GM12878 (cell line): ENCODE results near the gene CYSLTR2. TPM values are rescaled to one million over a fixed set of nuclear protein-coding genes. Genes with fewer than 3 reads are reported as not detected.

ENCODE experiments used
- ATF7 ChIP-seq: fragments of 450-650 bp; IDR thresholded peaks from 2 replicates; pipeline ENCODE4 v1.6.1; 2016; ENCODE audit warnings: low read depth, mild to moderate bottlenecking
- BCL11A ChIP-seq: IDR thresholded peaks from 2 replicates; pipeline ENCODE4 v1.6.1; 2011; ENCODE audit warnings: low read depth, low read length
- CREM ChIP-seq: IDR thresholded peaks from 2 replicates; pipeline ENCODE4 v1.6.1; 2014; ENCODE audit warnings: antibody characterized with exemption, low read depth
- DPF2 ChIP-seq: fragments of 450-650 bp; IDR thresholded peaks from 2 replicates; pipeline ENCODE4 v1.6.1; 2017; ENCODE audit warnings: mild to moderate bottlenecking
- EED ChIP-seq: sonication (generic); IDR thresholded peaks from 2 replicates; pipeline ENCODE4 v1.6.1; 2016; ENCODE audit warnings: antibody characterized with exemption, low read depth
- EP300 ChIP-seq, 2 experiments: fragments of 150-350 bp in 1 of 2; IDR thresholded peaks; 2 replicates each; pipeline ENCODE4 v1.6.1; 2011 to 2012; ENCODE audit warnings: low read depth in 2 of 2, low read length in 2 of 2, borderline replicate concordance in 1 of 2, improper control_type of control experiment in 1 of 2, inconsistent platforms in 1 of 2; ENCODE audit not compliant: control insufficient read depth in 1 of 2
- GABPA ChIP-seq: IDR thresholded peaks from 2 replicates; pipeline ENCODE4 v1.6.1; 2014; ENCODE audit warnings: antibody characterized with exemption, low read depth, mild to moderate bottlenecking, inconsistent platforms
- IKZF1 ChIP-seq: fragments of 450-650 bp; conservative IDR thresholded peaks from 2 replicates; pipeline ENCODE4 v1.6.1; 2017; ENCODE audit warnings: antibody characterized with exemption, mild to moderate bottlenecking
- NR2F1 ChIP-seq: fragments of 450-650 bp; conservative IDR thresholded peaks from 2 replicates; pipeline ENCODE4 v1.6.1; 2017; ENCODE audit warnings: mild to moderate bottlenecking
- POLR2AphosphoS2 ChIP-seq: IDR thresholded peaks from 2 replicates; pipeline ENCODE4 v1.6.1; 2011; ENCODE audit warnings: low read depth, mild to moderate bottlenecking, low read length, improper control_type of control experiment, moderate library complexity
- RCOR1 ChIP-seq: conservative IDR thresholded peaks from 2 replicates; pipeline ENCODE4 v1.6.1; 2012; ENCODE audit warnings: low read depth, low read length, improper control_type of control experiment
- RFX5 ChIP-seq: IDR thresholded peaks from 2 replicates; pipeline ENCODE4 v1.6.1; 2011; ENCODE audit warnings: low read depth, low read length, improper control_type of control experiment
- RUNX3 ChIP-seq: IDR thresholded peaks from 2 replicates; pipeline ENCODE4 v1.6.1; 2012; ENCODE audit warnings: low read length, inconsistent platforms
- SREBF1 ChIP-seq: IDR thresholded peaks from 2 replicates; pipeline ENCODE4 v1.6.1; 2012; ENCODE audit warnings: mild to moderate bottlenecking, low read length
- ZNF217 ChIP-seq: fragments of 450-650 bp; IDR thresholded peaks from 2 replicates; pipeline ENCODE4 v1.6.1; 2017; ENCODE audit warnings: antibody characterized with exemption, mild to moderate bottlenecking
- ZNF24 ChIP-seq: fragments of 450-650 bp; IDR thresholded peaks from 2 replicates; pipeline ENCODE4 v1.6.1; 2017; ENCODE audit warnings: antibody characterized with exemption, mild to moderate bottlenecking
- ZNF274 ChIP-seq: IDR thresholded peaks from one replicate; pipeline ENCODE4 v1.8.0; 2011; ENCODE audit not compliant: insufficient read length, insufficient read depth
- ZNF384 ChIP-seq: IDR thresholded peaks from 2 replicates; pipeline ENCODE4 v1.6.1; 2012; ENCODE audit warnings: low read depth, mild to moderate bottlenecking, low read length, improper control_type of control experiment, borderline replicate concordance
- polyA plus RNA-seq, 11 experiments: library from polyadenylated mRNA; depleted of rRNA in 4 of 11; unstranded in 6 of 11; stranded (reverse) in 5 of 11; fragments of >200 nt; fragmentation: Nextera tagmentation in 4 of 11; fragmentation: Illumina TruSeq in 1 of 11; extraction: Ambion mirVana in 4 of 11; extraction: Trizol in 1 of 11; gene quantifications; 1 replicate in 1 of 11; 2 replicates in 10 of 11; pipeline versions ENCODE4 v1.2.1 to v1.2.3, GENCODE V29; 2011 to 2016; ENCODE audit warnings: inconsistent platforms in 2 of 11, missing spikeins in 2 of 11, low read depth in 1 of 11
- total RNA-seq, 4 experiments: library from RNA; depleted of rRNA in 3 of 4; stranded (reverse); fragments of >200 nt in 3 of 4; fragmentation: Illumina TruSeq in 1 of 4; extraction: Trizol in 1 of 4; gene quantifications; 2 replicates each; pipeline versions ENCODE4 v1.2.1 to v1.2.3, GENCODE V29; 2013 to 2021
- TF ChIP-seq, protein P1 (sequence below): fragments of 450-650 bp; formaldehyde crosslinking; IDR thresholded peaks from 2 replicates; pipeline ENCODE4 v1.4.0; 2020; ENCODE audit warnings: mild to moderate bottlenecking, moderate library complexity
- TF ChIP-seq, protein P2 (sequence below): fragments of 450-650 bp; conservative IDR thresholded peaks from 2 replicates; pipeline ENCODE4 v1.6.1; 2017; ENCODE audit warnings: mild to moderate bottlenecking, moderate library complexity
- TF ChIP-seq, protein P3 (sequence below): fragments of 450-650 bp; formaldehyde crosslinking; IDR thresholded peaks from 2 replicates; pipeline ENCODE4 v1.4.0; 2022; ENCODE audit warnings: mild to moderate bottlenecking, moderate library complexity
- TF ChIP-seq, protein P4 (sequence below): IDR thresholded peaks from 2 replicates; pipeline ENCODE4 v1.6.1; 2012; ENCODE audit warnings: low read depth, low read length, improper control_type of control experiment

Gene CYSLTR2
- total and polyA plus RNA-seq, 10 of the 15 experiments (the other 5 are each of a cell fraction or from before 2014, with no cell fraction given) = 0.02 to 0.08 (median 0.03) TPM; not detected in 5

DNA sequence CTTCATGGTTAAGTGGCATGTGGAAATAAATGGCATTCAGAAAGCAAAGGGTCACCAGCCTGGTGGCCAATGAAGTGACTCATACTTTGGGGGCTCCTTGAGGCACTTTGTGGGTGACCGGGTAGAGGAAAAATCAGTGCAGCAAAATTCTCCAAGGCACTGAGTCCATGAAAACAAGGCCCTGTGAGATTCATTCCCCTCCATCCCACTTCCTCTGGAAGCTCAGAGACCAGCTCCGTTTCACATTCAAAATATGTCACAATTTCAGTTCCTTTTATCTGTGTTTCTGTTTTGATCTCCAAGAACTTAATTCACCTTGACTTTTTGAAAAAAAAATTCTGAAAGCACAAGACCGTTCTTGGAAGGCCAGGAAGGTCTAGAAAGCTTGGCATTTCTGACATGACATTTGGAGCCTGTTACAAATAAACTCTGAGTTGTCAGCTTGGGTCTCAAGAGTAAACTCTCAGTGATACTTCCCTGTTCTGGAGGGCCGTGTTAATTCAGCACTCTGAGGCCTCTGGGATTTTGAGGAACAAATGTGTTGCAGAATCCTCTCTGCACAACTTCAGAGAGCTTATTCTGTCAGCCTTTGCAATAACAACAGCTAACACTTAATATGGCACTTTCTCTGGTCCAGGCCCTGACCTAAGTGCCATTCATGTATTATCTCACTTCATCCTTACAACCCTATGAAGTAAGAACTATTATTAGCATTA lies 6.8 kb downstream of the CYSLTR2 start (continued):
- no peak for TF ChIP-seq POLR2AphosphoS2
- TF ChIP-seq BCL11A = peak; percentile 68
- no peak for TF ChIP-seq ZNF384
- TF ChIP-seq ZNF274 = no peak
- peak; percentile 74 for TF ChIP-seq EED
- peak; percentile 73 for TF ChIP-seq DPF2
- no peak; the same call in 1 of the 2 replicates for TF ChIP-seq RUNX3
- no peak for TF ChIP-seq ATF7
- TF ChIP-seq, protein P1, sequence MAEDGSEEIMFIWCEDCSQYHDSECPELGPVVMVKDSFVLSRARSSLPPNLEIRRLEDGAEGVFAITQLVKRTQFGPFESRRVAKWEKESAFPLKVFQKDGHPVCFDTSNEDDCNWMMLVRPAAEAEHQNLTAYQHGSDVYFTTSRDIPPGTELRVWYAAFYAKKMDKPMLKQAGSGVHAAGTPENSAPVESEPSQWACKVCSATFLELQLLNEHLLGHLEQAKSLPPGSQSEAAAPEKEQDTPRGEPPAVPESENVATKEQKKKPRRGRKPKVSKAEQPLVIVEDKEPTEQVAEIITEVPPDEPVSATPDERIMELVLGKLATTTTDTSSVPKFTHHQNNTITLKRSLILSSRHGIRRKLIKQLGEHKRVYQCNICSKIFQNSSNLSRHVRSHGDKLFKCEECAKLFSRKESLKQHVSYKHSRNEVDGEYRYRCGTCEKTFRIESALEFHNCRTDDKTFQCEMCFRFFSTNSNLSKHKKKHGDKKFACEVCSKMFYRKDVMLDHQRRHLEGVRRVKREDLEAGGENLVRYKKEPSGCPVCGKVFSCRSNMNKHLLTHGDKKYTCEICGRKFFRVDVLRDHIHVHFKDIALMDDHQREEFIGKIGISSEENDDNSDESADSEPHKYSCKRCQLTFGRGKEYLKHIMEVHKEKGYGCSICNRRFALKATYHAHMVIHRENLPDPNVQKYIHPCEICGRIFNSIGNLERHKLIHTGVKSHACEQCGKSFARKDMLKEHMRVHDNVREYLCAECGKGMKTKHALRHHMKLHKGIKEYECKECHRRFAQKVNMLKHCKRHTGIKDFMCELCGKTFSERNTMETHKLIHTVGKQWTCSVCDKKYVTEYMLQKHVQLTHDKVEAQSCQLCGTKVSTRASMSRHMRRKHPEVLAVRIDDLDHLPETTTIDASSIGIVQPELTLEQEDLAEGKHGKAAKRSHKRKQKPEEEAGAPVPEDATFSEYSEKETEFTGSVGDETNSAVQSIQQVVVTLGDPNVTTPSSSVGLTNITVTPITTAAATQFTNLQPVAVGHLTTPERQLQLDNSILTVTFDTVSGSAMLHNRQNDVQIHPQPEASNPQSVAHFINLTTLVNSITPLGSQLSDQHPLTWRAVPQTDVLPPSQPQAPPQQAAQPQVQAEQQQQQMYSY (CRISPR knock-in tag) = no peak
- TF ChIP-seq, protein P2, sequence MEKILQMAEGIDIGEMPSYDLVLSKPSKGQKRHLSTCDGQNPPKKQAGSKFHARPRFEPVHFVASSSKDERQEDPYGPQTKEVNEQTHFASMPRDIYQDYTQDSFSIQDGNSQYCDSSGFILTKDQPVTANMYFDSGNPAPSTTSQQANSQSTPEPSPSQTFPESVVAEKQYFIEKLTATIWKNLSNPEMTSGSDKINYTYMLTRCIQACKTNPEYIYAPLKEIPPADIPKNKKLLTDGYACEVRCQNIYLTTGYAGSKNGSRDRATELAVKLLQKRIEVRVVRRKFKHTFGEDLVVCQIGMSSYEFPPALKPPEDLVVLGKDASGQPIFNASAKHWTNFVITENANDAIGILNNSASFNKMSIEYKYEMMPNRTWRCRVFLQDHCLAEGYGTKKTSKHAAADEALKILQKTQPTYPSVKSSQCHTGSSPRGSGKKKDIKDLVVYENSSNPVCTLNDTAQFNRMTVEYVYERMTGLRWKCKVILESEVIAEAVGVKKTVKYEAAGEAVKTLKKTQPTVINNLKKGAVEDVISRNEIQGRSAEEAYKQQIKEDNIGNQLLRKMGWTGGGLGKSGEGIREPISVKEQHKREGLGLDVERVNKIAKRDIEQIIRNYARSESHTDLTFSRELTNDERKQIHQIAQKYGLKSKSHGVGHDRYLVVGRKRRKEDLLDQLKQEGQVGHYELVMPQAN = no peak
- TF ChIP-seq NR2F1 = no peak
- TF ChIP-seq, protein P3, sequence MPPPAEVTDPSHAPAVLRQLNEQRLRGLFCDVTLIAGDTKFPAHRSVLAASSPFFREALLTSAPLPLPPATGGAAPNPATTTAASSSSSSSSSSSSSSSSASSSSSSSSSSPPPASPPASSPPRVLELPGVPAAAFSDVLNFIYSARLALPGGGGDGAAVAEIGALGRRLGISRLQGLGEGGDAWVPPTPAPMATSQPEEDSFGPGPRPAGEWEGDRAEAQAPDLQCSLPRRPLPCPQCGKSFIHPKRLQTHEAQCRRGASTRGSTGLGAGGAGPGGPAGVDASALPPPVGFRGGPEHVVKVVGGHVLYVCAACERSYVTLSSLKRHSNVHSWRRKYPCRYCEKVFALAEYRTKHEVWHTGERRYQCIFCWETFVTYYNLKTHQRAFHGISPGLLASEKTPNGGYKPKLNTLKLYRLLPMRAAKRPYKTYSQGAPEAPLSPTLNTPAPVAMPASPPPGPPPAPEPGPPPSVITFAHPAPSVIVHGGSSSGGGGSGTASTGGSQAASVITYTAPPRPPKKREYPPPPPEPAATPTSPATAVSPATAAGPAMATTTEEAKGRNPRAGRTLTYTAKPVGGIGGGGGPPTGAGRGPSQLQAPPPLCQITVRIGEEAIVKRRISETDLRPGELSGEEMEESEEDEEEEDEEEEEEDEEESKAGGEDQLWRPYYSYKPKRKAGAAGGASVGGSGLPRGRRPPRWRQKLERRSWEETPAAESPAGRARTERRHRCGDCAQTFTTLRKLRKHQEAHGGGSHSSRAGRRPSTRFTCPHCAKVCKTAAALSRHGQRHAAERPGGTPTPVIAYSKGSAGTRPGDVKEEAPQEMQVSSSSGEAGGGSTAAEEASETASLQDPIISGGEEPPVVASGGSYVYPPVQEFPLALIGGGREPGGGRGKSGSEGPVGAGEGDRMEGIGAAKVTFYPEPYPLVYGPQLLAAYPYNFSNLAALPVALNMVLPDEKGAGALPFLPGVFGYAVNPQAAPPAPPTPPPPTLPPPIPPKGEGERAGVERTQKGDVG = no peak
- no peak for TF ChIP-seq RCOR1
- TF ChIP-seq SREBF1 = no peak
- TF ChIP-seq, protein P4, sequence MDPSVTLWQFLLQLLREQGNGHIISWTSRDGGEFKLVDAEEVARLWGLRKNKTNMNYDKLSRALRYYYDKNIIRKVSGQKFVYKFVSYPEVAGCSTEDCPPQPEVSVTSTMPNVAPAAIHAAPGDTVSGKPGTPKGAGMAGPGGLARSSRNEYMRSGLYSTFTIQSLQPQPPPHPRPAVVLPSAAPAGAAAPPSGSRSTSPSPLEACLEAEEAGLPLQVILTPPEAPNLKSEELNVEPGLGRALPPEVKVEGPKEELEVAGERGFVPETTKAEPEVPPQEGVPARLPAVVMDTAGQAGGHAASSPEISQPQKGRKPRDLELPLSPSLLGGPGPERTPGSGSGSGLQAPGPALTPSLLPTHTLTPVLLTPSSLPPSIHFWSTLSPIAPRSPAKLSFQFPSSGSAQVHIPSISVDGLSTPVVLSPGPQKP = no peak
- no peak for TF ChIP-seq ZNF24
- TF ChIP-seq CREM = no peak
- TF ChIP-seq ZNF217 = no peak
- peak; percentile 81 for TF ChIP-seq IKZF1
- 0 out of 4 replicates have a peak, but pooled peaks of 1 of the 2 experiments have one; percentile 38 for TF ChIP-seq EP300 (IDR thresholded peaks at IDR 0.05; ENCODE audit: borderline replicate concordance in 1 of 2, control insufficient read depth in 1 of 2, low read depth in 2 of 2, low read length in 2 of 2)
- TF ChIP-seq RFX5 = no peak
- TF ChIP-seq GABPA = no peak
